ENCODE measurements around the gene DLGAP1. TPM values are rescaled to one million over a fixed set of nuclear protein-coding genes. Genes with fewer than 3 reads are reported as not detected.

DLGAP1 gene
- total RNA-seq, 1 donor from 2014 or later, result 0.05 TPM

- Histone ChIP-seq H3K4me3 (no peak overlapping the region), H3K9me3 (replicated peaks) (no peaks in the 10 kb centered on the region), H3K27me3 (ENCODE audit: low read depth) (no peaks in the 10 kb centered on the region), H3K36me3 (no peaks in the 10 kb centered on the region), H3K4me1 (peaks cover 9% of the 10 kb centered on the region), H3K27ac (replicated peaks) (no peak overlapping the region)
- intact Hi-C loops (cut with micrococcal nuclease), result no loop called here
- TF ChIP-seq CTCF (IDR thresholded peaks at IDR 0.05; ENCODE audit: borderline replicate concordance), result no peak
- DNase-seq, result no peak
These were observed 799.7 kb downstream of the DLGAP1 start for GRCh38 chr18:3655254-3656050.

DNA sequence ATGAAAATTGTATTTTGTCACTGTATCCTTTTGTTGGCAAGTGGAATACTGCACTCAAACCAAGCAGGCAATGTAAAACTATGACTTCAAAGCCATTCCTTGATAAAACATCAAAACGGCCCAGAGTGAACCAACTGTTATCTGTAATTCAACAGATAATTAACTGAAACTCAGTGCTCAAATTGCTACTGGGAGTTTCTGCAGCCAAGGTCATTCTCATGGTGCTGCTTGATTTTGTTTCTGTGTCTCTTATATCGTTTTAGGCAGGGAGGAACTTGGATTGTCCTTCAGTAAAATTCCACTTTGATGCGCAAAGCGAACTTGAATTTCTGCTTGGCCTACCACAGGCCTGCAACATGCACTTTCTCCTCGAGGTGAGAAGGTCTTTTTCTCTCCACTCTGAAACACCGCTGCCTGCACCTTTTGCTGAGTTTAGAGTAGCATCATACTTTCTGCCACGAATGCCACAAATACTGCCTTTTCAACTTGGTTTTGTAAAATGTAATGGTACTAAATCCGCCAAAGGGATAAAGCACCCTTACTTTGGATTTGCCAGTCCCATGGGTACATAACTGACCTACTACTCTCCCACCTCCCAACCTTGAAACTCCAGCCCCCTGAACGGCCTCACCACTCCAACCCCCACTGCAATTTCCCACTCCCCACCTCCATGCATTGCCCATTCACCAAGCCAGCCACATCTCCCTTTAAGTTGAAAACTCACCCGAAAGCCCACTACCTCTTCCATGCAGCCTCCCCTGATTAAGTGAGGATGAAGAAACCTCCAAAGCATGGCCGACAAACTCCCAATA, 800.5 kb downstream of the DLGAP1 start:
- no peak for DNase-seq
- H3K4me1 ChIP-seq, result peaks cover 9% of the 10 kb centered on the region
- H3K36me3 ChIP-seq, result no peaks in the 10 kb centered on the region
- TF ChIP-seq CTCF (IDR thresholded peaks at IDR 0.05; ENCODE audit: borderline replicate concordance), result no peak
- no peaks in the 10 kb centered on the region for H3K9me3 ChIP-seq (replicated peaks)
- no peak overlapping the region for H3K4me3 ChIP-seq
- intact Hi-C loops (cut with micrococcal nuclease), result no loop called here
- H3K27me3 ChIP-seq (ENCODE audit: low read depth), result no peaks in the 10 kb centered on the region
- no peak overlapping the region for H3K27ac ChIP-seq (replicated peaks)

DNA sequence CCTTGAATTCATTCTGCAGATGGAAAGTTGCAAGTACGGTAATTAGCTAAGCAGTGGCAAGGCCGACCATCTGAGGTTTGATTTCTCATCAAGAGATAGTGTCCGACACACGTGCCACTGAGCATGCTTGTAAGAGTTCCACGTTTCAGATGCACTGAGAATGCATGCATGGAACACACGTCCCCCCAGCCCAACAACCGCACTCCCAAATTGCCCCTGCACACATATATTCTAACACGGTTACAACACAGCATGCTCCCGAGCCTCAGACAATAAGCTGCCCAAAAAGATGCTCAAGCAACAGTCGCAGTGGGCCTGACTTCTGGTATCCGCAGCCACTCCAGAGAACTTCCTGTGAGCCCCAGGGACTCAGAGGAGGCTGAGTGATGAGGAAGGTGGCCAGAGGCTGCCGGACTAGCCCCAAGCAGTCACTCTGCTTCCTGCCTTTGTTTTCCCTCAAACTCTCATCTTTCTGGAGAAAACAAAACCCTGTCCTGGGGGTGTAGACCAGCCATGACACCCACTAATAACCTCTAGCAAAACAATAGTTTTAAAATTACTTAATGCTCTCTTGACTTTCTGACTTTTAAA, 801.2 kb downstream of the DLGAP1 start:
- intact Hi-C loops (cut with micrococcal nuclease), result no loop called here
- H3K4me3 ChIP-seq, result no peak overlapping the region
- peaks cover 9% of the 10 kb centered on the region for H3K4me1 ChIP-seq
- no peaks in the 10 kb centered on the region for H3K36me3 ChIP-seq
- TF ChIP-seq CTCF (IDR thresholded peaks at IDR 0.05; ENCODE audit: borderline replicate concordance), result no peak
- no peak for DNase-seq
- no peaks in the 10 kb centered on the region for H3K27me3 ChIP-seq (ENCODE audit: low read depth)
- H3K27ac ChIP-seq (replicated peaks), result no peak overlapping the region
- H3K9me3 ChIP-seq (replicated peaks), result no peaks in the 10 kb centered on the region

- Histone ChIP-seq H3K27ac (replicated peaks) (no peak overlapping the region), H3K4me1 (peaks cover 9% of the 10 kb centered on the region), H3K36me3 (no peaks in the 10 kb centered on the region), H3K9me3 (replicated peaks) (no peaks in the 10 kb centered on the region), H3K27me3 (ENCODE audit: low read depth) (no peaks in the 10 kb centered on the region), H3K4me3 (no peak overlapping the region)
- no peak for TF ChIP-seq CTCF (IDR thresholded peaks at IDR 0.05; ENCODE audit: borderline replicate concordance)
- DNase-seq, result no peak
- intact Hi-C loops (cut with micrococcal nuclease), result no loop called here
These were observed 801.8 kb downstream of the DLGAP1 start for GRCh38 chr18:3653263-3653850.
